ENCODE data around the gene ACTG1.

Gene ACTG1

DNA sequence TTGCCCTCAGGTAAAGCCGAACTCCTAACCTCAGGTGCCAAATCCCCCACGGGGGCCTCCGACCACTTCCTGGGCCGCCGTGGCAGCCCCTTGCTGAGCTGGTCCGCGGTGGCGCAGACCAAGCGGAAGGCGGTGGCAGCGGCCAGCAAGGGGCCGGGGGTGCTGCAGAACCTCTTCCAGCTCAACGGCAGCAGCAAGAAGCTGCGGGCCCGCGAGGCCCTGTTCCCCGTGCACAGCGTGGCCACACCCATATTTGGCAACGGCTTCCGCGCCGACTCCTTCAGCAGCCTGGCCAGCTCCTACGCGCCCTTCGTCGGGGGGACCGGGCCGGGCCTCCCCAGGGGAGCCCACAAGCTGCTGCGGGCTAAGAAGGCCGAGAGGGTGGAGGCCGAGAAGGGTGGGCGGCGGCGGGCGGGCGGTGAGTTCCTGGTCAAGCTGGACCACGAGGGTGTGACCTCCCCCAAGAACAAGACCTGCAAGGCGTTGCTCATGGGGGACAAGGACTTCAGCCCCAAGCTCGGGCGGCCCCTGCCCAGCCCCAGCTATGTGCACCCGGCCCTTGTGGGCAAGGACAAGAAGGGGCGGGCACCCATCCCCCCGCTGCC lies 51.6 kb downstream of the ACTG1 start:
- DNase-seq: no peak
- H3K4me3 ChIP-seq (ENCODE audit: low read depth, low read length): no peak overlapping the region

More for the DNA sequence above, 51.6 kb downstream of the ACTG1 start:
- in situ Hi-C loops (cut with HindIII; ENCODE audit: low pct_ligation_motif_present, low sequenced_read_pairs): no loop called here
- H3K36me3 ChIP-seq (replicated peaks): no peaks in the 10 kb centered on the region
- TF ChIP-seq CTCF (IDR thresholded peaks at IDR 0.05; ENCODE audit: low read depth, low read length, missing control alignments): no peak
- H3K27me3 ChIP-seq (replicated peaks): no peaks in the 10 kb centered on the region
- no peak overlapping the region for H3K27ac ChIP-seq
